22Rv1 (cell line): ENCODE data around the gene B3GALNT1.

Experiments used
- CTCF ChIP-seq: fragments of 450-650 bp; IDR thresholded peaks from 2 replicates; pipeline ENCODE4 v1.5.1; 2017; ENCODE audit warnings: mild to moderate bottlenecking
- ZFX ChIP-seq: fragments of 450-650 bp; IDR thresholded peaks from 2 replicates; pipeline ENCODE4 v1.6.1; 2017; ENCODE audit warnings: antibody characterized with exemption, borderline replicate concordance

- TF ChIP-seq CTCF = no peak
- no peak for TF ChIP-seq ZFX
These were observed 69.4 kb downstream of the B3GALNT1 start for GRCh38 chr3:161035711-161036110.
